ENCODE data around the gene SCUBE3. TPM values are rescaled to one million over a fixed set of nuclear protein-coding genes. Genes with fewer than 3 reads are reported as not detected.

SCUBE3 gene
- total and polyA plus RNA-seq, 9 of the 15 experiments (the other 6 are each of a cell fraction or from before 2014, with no cell fraction given): 0.01 to 0.11 TPM; not detected in 7

DNA sequence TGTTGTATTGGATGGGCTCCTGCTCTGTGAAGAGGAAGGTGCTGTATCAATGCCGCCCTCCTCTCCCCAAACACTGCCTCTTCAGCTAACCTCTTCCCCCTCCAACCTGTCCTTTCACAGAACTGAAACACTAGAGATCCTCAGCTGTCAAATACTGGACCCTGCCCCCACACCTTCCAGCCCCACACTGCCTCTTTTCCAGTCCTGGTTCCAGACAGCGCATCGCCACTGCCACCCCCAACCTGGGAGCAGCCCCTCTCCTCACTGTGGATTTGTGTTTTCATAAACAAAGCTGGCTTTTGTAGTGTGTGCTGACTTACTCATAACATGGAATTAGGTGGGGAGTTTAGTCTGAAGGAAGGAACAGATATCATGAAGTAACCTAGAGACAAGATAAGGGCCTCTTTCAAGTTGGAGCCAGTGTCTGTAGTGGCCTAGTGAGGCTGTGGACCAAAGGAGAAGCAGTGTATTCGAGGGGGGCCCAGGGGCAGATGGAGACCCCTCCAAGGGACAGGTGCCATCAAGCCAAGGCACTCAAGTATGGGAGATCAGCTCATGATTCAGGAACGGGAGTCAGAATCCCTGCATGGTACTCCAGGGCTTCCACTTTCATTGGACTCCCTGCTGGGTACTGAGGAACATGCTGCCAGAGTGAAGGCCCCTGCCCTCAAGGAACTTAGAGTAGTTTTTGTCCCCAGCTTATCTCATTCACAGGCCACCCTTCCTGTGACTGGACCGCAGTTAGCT is 2.1 kb downstream of the SCUBE3 start:
- TF ChIP-seq ZNF174 (CRISPR knock-in tag; IDR thresholded peaks at IDR 0.05) (no peak), RFX1 (IDR thresholded peaks at IDR 0.05) (peak; percentile 12; the same call in 1 of the 2 replicates), ZNF316 (IDR thresholded peaks at IDR 0.05) (peak; percentile 39)
- no peak overlapping the region for H3K4me2 ChIP-seq (ENCODE audit: insufficient read depth, low read length)
- DNase-seq (ENCODE audit: extremely low read depth in 1 of 4, low spot score in 3 of 4) (no peak), ATAC-seq (peak; percentile 14; the same call in 2 of the 3 replicates), FAIRE-seq (peak; percentile 26)
- in situ Hi-C loops (cut with MboI) (no loop called here), intact Hi-C loops (cut with micrococcal nuclease) (no loop called here)
- no peaks in the 10 kb centered on the region for H3K36me3 ChIP-seq (ENCODE audit: control insufficient read depth, insufficient read depth, low read length)
- no TSS peak for BruUV-seq (replicated peaks)
- whole genome bisulfite sequencing (ENCODE audit: insufficient coverage, low coverage, missing lambda C conversion rate): 5% methylated on average over 6 of the region's 6 CpGs
- peaks cover 4 to 22% of the 10 kb centered on the region in 2 experiments; a peak in 4 of 5 replicates for H3K4me1 ChIP-seq (replicated peaks in 1 of 2; ENCODE audit: control insufficient read depth in 2 of 2, insufficient read depth in 2 of 2, low read length in 2 of 2)
- no peaks in the 10 kb centered on the region for H3K79me2 ChIP-seq (ENCODE audit: control insufficient read depth, insufficient read depth, low read length)
- POLR2A ChIA-PET: interaction anchor here (0.6 to 1.8 kb wide), 11 partner anchors 8 to 350 kb away, joined by 3 to 9 read pairs (median 3); partner anchors contain the start of gene ZNF76
- no peak overlapping the region; a peak in 1 of 4 replicates for H3K9ac ChIP-seq (ENCODE audit: insufficient read depth in 1 of 2, low read depth in 2 of 2, low read length in 2 of 2)
- no peak overlapping the region for H2AFZ ChIP-seq (ENCODE audit: low read depth, low read length)
- peaks cover 18% of the 10 kb centered on the region; the same call in 1 of the 2 replicates for H4K20me1 ChIP-seq (replicated peaks; ENCODE audit: control insufficient read depth, insufficient read depth, low read length)
- H3K27me3 ChIP-seq (ENCODE audit: control insufficient read depth in 2 of 2, insufficient read depth in 2 of 2, low read length in 2 of 2): peaks cover 53 to 73% of the 10 kb centered on the region in 2 experiments
- no peak overlapping the region for H3K4me3 ChIP-seq
- H3K9me3 ChIP-seq (replicated peaks; ENCODE audit: control insufficient read depth, insufficient read depth, low read depth, low read length): no peaks in the 10 kb centered on the region
- CTCF ChIA-PET (ENCODE audit: low intra/inter-chr PET ratio): no interaction called here
- no peaks in the 10 kb centered on the region for H3K9me1 ChIP-seq (ENCODE audit: control insufficient read depth, insufficient read depth, low read length)
- no peak overlapping the region for H3K27ac ChIP-seq (ENCODE audit: extremely low read depth, low read depth, low read length)

DNA sequence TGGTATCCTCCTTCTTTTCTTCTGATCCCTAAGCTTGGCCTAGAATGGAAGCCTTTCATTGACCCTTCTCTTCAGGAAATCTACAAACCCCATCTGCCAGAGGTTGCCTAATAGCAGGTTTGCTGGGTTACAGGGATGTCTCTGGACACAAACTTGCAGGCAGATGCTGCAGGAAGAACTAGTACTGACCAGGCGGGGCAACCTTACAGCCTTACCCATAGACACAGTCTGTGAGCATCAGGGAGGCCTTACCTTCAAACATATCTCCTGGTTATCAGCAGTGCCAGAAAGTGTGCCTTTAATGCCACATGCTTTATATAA is 2.6 kb downstream of the SCUBE3 start:
- no peak overlapping the region for H2AFZ ChIP-seq (ENCODE audit: low read depth, low read length)
- H3K4me3 ChIP-seq: no peak overlapping the region
- peaks cover 4 to 22% of the 10 kb centered on the region in 2 experiments; a peak in 4 of 5 replicates for H3K4me1 ChIP-seq (replicated peaks in 1 of 2; ENCODE audit: control insufficient read depth in 2 of 2, insufficient read depth in 2 of 2, low read length in 2 of 2)
- in situ Hi-C loops (cut with MboI) (no loop called here), intact Hi-C loops (cut with micrococcal nuclease) (no loop called here)
- no peak overlapping the region for H3K4me2 ChIP-seq (ENCODE audit: insufficient read depth, low read length)
- H3K79me2 ChIP-seq (ENCODE audit: control insufficient read depth, insufficient read depth, low read length): no peaks in the 10 kb centered on the region
- WGBS (ENCODE audit: insufficient coverage, low coverage, missing lambda C conversion rate): 25% methylated on average over 1 of the region's 1 CpG
- H4K20me1 ChIP-seq (replicated peaks; ENCODE audit: control insufficient read depth, insufficient read depth, low read length): peaks cover 13% of the 10 kb centered on the region; the same call in 1 of the 2 replicates
- no peaks in the 10 kb centered on the region for H3K9me3 ChIP-seq (replicated peaks; ENCODE audit: control insufficient read depth, insufficient read depth, low read depth, low read length)
- no TSS peak for BruUV-seq (replicated peaks)
- peaks cover 48 to 70% of the 10 kb centered on the region in 2 experiments for H3K27me3 ChIP-seq (ENCODE audit: control insufficient read depth in 2 of 2, insufficient read depth in 2 of 2, low read length in 2 of 2)
- no peaks in the 10 kb centered on the region for H3K36me3 ChIP-seq (ENCODE audit: control insufficient read depth, insufficient read depth, low read length)
- ChIA-PET CTCF (ENCODE audit: low intra/inter-chr PET ratio) (no interaction called here), POLR2A (interaction anchor here (0.6 to 1.8 kb wide), 6 partner anchors 9 to 43 kb away, joined by 3 to 9 read pairs (median 3); partner anchors contain the start of gene ZNF76)
- no peaks in the 10 kb centered on the region for H3K9me1 ChIP-seq (ENCODE audit: control insufficient read depth, insufficient read depth, low read length)
- DNase-seq (ENCODE audit: extremely low read depth in 1 of 4, low spot score in 3 of 4): no peak
- TF ChIP-seq, protein P1, sequence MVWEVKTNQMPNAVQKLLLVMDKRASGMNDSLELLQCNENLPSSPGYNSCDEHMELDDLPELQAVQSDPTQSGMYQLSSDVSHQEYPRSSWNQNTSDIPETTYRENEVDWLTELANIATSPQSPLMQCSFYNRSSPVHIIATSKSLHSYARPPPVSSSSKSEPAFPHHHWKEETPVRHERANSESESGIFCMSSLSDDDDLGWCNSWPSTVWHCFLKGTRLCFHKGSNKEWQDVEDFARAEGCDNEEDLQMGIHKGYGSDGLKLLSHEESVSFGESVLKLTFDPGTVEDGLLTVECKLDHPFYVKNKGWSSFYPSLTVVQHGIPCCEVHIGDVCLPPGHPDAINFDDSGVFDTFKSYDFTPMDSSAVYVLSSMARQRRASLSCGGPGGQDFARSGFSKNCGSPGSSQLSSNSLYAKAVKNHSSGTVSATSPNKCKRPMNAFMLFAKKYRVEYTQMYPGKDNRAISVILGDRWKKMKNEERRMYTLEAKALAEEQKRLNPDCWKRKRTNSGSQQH (CRISPR knock-in tag; IDR thresholded peaks at IDR 0.05): no peak
- TF ChIP-seq RBM34 (IDR thresholded peaks at IDR 0.05; ENCODE audit: borderline replicate concordance, insufficient read depth, low read length) (no peak), CEBPB (tag; IDR thresholded peaks at IDR 0.05) (peak; percentile 57), PCBP1 (IDR thresholded peaks at IDR 0.05; ENCODE audit: low read depth, low read length, poor library complexity, severe bottlenecking) (no peak), GABPA (tag; conservative IDR thresholded peaks at IDR 0.05; ENCODE audit: low read depth) (no peak)
- no peak overlapping the region for H3K27ac ChIP-seq (ENCODE audit: extremely low read depth, low read depth, low read length)
- no peak for FAIRE-seq
- H3K9ac ChIP-seq (ENCODE audit: insufficient read depth in 1 of 2, low read depth in 2 of 2, low read length in 2 of 2): no peak overlapping the region
- ATAC-seq: no peak
